Body of pancreas (tissue), 4 donors: ENCODE measurements around the gene CPB1.

ENCODE experiments used
- CTCF ChIP-seq, 7 experiments: fragments of 450-650 bp in 4 of 7; fragments of 200-600 bp in 3 of 7; sonication (generic) in 3 of 7; IDR thresholded peaks; one replicate each; pipeline ENCODE4 v1.5.1; 2016 to 2019; ENCODE audit warnings: antibody characterized with exemption in 7 of 7
- POLR2A ChIP-seq, 3 donors: fragments of 450-650 bp; IDR thresholded peaks; one replicate each; pipeline ENCODE4 v1.6.1; 2016; ENCODE audit warnings: antibody characterized with exemption in 3 of 3, mild to moderate bottlenecking in 2 of 3

GRCh38 chr3:148823026-148823425 lies 4.6 kb upstream of the CPB1 start:
- TF ChIP-seq POLR2A (IDR thresholded peaks at IDR 0.05), result no peak
- TF ChIP-seq CTCF (IDR thresholded peaks at IDR 0.05), result no peak
